ENCODE data around the gene ROCK2.

ROCK2 gene

DNA sequence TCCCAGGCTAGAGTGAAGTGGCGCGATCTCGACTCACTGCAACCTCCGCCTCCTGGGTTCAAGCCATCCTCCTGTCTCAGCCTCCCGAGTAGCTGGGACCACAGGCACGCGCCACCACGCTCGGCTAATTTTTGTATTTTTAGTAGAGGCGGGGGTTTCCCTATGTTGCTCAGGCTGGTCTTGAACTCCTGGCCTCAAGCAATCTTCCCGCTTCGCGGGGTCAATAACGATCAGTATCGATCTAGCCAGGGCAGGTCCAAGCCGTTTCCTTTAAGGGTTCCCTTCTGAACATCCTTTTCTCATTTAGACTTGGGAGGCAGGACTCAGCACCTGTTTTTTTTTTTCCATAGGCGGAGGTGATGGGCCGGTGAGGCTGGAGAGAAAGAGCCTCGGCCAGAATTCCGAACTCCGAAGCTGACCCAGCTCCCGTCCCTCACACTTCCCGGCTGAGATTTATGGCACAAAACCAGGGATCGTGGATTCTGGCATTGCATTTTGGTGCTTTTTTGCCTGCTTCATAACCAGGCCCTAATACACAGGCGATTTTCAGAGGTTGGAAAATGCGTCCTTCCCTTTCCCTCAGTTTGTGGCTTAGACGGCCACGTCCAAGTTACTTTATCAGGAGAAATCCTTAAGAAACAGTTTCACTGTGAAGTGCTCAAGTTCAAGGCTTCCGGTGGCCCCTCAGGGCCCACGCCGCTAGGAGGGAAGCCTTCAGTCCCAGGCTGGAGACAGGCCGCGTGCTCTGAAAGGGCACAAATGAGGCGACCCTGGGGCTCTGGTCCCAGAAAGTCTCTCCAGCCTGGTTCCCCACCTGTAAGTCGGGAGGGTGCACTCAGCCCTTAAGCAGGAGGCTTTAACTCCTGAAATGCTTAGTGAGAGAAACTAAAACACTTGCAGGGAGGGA, 190.2 kb downstream of the ROCK2 start:
- no peak for DNase-seq (ENCODE audit: low read depth, low spot score)

DNA sequence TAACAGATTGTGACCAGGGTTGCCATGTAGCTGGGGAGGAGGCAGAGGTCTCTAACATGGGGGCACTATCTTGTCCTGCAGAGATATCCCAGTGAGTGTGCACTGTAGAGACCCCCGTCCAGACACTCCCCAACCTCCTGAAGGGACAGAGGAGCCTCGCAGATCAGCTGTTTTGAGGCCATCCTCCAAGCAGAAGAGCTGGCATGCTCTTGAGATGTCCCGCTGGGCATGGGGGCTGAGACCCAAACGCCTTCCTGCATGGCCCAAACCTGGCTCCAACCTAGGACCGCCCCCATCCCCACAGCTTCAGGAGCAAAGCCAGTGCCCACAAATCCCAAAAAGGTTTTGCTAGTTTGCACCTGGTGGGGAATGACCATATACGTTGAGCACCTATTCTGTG, 191.8 kb downstream of the ROCK2 start:
- DNase-seq (ENCODE audit: low read depth, low spot score), result no peak

DNA sequence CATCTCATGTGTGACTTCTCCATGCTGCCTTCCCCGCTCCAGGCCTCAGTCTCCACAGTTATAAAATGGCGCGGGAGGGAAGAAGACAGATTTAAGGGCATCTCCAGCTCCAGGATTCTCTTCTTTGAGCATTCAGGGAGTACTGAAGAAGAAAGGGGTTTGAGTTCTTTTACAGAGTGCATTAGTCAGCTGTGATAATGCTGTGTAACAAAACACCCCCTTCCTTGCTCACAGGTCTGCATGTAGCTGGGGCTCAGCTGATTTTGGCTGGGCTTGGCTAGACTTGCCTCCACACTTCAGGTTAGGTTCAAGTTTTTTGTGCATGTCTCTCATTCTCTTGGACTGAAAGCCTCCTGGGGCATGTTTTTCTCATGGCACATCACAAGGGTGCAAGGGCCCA, 197.2 kb downstream of the ROCK2 start:
- no peak for DNase-seq (ENCODE audit: low read depth, low spot score)

DNA sequence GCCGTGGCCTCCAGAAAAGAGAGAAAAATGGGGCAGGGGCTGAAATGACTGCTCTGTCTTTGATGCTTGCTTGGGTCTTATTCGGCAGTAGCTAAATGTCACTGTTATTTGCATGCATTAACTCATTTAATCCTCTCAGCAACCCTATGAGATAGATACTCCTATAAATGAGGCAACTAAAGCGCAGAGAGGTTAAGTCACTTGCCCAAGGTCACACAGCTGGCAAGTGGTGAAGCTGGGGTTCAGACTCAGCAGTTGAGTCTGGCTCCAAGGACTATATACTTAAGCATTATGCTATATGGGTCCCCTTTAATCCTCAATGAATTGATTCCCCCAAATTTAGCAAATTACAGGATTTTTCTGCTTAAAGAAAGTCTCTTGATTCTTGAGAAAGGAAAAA, 198.4 kb downstream of the ROCK2 start:
- no peak for DNase-seq (ENCODE audit: low read depth, low spot score)

DNA sequence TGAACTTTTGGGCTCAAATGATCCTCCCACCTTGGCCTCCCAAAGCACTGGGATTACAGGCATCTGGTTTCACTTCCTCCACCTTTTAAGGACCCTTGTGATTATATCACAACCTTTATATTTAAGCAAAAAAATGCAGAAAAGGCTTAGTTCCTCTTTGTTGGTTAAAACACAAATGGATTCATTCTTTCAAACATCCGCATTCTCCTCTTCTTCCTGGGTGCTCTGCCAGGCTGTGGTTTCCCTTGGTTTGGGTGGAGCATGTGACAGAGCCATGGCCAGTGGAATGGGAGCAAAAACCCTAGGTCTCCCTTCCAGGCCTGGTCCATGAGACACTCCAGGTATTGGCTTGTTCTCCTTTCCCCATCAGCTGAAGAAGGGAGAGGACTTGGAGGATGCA, 199.1 kb downstream of the ROCK2 start:
- no peak for DNase-seq (ENCODE audit: low read depth, low spot score)

DNA sequence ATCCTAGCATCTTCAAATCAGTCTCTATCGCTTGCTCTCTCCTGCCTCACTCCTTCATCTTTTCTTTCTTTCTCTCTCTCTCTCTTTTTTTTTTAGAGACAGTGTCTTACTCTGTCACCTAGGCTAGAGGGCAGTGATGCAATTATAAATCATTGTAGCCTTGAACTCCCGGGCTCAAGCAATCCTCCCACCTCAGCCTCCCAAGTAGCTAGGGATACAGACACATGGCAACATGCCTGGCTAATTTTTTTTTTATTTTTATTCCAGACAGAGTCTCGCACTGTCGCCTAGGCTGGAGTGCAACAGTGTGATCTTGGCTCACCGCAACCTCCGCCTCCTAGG, 199.7 kb downstream of the ROCK2 start:
- no peak for DNase-seq (ENCODE audit: low read depth, low spot score)

DNA sequence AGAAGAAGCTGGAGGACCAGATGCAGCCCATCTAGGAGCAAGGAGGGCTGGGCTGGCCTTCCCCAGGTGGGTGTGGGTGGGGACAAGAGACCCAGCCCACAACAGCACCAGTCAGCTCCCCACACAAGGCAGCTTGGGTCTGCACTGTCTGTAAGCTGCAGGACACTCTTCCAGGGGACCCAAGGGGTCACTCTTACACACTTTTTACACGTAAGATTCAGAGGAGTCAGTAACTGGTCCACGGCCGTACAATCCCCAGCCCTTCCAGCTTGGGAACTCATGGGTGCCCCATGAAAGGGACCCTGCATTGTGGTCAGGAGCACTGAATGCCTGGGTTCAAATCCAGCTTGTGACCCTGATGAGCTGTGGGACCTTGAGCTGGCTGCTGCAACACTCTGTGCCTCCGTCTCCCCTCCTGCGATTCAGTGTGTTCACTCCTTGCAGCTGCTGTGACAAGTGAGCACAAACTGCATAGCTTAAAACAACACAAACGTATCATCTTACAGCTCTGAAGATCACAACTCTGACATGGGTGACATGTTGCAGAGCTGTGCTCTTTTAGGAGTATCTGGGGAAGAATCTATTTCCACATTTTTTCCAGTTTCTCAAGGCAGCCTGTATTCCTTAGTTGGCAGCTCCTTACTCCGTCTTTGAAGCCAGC, 200.2 kb downstream of the ROCK2 start:
- no peak for DNase-seq (ENCODE audit: low read depth, low spot score)

DNA sequence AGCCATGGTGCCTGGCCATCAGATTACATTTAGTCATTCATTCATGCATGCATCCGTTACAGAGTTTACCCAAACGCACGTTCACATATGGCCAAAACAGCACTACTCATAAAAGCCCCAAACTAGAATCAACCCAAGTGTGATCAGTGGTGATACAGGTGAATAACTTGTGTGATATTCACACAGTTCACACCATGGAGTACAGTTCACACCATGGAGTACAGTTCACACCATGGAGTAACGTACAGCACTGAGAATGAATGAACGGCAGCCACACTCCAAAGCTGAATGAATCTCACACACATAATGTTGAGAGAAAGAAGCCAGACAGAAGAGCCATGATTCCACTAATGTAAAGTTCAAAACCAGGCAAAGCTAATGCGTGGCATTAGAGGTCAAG, 201.4 kb downstream of the ROCK2 start:
- no peak for DNase-seq (ENCODE audit: low read depth, low spot score)

DNA sequence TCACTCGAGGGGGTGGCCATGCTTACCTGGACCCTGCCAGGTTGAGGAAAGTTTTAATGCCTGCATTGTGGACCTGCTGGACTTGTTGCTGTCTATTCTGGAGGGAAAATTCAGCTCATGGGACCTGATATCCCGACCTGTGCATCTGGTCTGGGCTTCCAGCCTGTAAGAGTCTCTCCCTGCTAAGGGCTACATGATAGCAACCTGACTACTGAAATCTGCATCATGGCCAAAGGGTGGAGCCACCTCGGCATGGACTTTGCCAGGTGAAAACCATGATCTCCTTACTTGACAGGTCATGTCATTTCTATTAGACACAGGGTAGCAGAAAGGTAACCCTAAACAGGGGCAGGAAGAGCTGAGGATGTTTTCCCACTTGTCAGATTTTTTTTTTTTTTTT, 202.1 kb downstream of the ROCK2 start:
- no peak for DNase-seq (ENCODE audit: low read depth, low spot score)

DNA sequence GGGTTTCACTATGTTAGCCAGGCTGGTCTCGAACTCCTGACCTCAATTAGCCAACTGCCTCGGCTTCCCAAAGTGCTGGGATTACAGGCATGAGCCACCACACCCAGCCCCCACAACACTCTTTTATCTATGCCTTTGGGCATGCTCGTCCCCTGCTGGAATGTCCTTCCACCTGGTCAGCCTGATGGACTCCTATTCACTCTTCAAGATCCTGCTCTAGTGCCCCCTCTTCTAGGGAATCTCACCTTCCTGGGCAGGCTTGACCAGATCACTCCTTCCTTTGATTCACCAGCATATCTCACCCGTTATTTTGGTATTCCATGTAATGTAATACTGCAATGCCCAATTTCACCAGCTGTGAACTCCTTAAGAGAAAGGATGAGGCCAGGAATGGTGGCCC, 203.1 kb downstream of the ROCK2 start:
- no peak for DNase-seq (ENCODE audit: low read depth, low spot score)

DNA sequence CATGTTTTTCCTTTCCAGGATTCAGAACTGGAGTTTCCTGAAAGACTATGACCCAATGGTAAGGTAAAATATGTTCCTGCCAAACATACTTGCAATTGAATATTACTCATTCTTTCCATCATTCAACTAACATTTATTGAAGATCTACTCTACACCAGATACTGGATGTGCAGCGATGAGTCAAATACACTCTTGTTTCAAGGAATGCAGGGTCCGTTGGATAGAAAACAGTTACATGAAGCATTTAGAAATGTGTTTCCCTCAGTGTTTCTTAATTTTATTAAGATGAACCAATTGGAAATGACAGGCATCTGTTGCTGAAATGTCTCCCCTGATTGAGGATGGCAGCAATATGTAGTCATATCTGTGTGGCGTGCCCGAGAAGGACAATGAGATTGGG, 203.9 kb downstream of the ROCK2 start:
- no peak for DNase-seq (ENCODE audit: low read depth, low spot score)

DNA sequence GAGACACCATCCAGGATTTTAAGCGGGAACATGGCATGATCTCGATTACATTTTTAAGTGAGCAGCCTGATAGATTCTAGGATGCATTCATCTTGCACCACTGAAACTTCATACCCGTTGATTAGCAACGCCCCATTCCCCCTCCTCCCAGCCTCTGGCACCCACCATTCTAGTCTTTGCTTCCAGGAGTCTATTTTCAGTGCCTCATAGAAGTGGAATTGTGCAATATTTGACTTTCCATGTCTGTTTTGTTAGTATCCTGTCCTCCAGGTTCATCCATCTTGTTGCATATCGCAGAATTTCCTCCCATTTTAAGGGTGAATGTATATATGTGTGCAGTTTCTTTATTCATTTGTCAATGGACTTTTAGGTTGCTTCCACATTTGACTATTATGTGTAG, 210.1 kb downstream of the ROCK2 start:
- DNase-seq (ENCODE audit: low read depth, low spot score), result no peak

DNA sequence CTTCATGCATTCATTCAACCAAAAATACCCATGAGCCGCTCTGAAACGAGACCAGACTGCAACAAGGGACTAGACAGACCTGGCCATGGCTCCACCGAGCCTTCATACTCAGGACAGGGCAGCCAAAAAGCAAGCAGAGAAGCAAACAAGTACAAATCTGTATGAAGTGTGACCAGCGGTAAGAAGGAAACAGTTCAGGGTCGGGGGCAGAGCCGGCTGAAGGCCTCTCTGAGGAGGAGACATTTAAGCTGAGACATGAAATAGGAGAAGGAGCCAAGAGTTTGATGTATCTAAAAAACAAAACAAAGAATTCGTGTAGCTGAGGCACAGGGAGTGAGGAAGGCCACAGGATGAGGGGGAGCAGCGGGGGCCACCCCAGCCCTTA, 210.5 kb downstream of the ROCK2 start:
- no peak for DNase-seq (ENCODE audit: low read depth, low spot score)

DNA sequence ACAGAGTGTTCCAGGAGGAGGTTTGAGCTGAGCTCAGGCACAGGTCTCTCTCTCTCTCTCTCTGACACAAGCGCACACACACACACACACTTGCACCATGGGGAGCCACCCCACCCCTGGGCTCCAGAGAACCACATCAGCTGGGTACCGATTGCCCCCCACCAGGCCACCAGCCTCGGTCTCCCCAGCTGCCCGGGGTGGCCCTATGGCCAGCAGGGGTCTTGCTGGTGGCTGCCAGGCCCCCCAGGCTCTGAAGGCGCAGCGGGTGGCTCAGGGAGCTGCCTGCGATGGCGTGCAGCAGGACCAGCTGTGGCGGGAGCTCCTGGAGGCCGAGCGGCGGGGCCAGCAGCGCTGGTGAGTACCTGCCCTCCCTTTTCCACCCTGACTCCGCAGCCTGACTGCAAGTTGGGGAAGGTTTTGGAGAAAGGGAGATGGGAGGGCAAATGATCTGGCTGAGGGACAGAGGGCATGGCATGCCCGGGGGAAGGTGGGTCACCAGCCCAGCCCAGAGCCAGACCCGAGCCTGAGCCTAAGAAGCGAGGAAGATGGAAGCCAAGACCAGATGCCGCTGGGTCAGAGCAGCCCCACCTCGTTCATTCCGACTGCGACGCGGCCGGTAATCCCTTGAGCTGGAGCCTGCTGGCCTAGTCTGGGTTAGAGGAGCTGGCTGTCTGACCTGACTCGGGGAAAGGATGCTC, 211.0 kb downstream of the ROCK2 start:
- DNase-seq (ENCODE audit: low read depth, low spot score), result no peak

DNA sequence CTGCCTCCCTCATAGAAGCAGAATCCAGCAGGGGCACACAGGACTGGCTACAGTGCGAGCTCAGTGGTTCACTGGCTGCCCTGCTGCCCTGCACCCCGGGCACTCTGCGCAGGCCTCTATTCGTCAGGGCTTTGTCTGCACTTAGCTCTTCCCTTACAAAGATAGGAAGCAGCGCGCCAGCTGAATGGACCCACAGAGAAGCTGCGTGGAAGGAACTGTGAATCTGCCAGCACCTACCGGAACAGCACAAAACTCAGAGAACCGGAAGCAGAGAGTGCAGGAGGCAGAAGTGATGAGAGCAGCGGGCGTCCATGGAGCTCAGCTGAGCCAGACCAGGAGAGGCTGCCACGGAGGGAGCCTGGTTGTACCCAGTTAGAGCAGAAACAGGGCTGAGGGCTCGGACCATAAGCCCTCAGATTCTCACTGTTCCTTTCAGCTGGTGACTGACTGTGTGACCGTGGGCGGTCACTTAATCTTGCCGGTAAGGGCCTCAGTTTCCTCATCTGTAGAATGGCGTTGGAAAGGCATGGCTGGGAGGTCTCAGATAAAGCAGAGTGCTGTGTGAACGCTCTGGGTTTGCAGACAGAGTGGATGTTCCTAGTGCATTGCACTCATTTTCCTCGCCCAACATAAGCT, 212.3 kb downstream of the ROCK2 start:
- no peak for DNase-seq (ENCODE audit: low read depth, low spot score)

DNA sequence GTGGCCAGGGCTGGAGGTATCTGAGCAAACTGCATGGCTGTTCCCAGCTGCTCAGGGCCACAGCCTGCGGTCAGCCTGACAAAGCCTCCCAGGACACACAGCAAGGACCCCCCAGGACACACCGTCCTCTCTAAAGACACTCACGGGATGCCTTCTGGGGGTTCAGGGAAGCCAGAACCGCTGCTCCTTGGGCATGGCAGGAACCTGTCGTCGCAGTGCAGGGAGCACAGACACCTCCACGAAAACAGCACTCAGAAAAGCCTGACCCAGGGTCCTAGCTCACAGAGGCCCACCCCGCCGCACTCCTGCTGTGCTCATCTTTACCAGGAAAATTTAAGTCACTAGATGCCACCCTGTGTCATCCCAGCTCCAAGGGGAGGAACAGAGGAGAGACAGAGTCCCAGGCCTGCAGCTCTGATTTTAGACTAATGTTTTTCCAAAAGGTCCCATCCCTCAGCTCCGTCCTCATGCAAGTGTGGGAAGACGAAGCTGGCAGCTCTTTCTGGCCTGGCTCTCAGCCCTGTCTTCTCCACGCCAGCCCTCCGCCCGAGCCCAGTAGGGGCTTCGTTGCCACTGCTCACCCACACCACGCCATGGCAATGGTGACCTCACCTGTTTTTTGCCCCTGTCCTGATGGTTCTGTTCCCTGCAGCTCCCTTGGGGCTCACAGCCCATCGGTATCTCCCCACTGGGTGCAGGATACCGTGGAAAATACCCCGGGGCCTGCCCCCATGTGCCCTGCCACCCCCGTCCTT, 213.1 kb downstream of the ROCK2 start:
- DNase-seq (ENCODE audit: low read depth, low spot score), result no peak
